DOHH2 (cell line): ENCODE results near the gene EXOSC9.

Experiments used
- CTCF ChIP-seq: fragments of 200-600 bp; sonication (generic); IDR thresholded peaks from one replicate; pipeline ENCODE4 v1.5.1; 2014; ENCODE audit warnings: antibody characterized with exemption, mild to moderate bottlenecking, low read depth, low read length; ENCODE audit not compliant: poor library complexity, severe bottlenecking
- EZH2phosphoT487 ChIP-seq: fragments of 200-600 bp; sonication (generic); IDR thresholded peaks from 2 replicates; pipeline ENCODE4 v1.6.1; 2017; ENCODE audit warnings: borderline replicate concordance, mild to moderate bottlenecking, antibody characterized with exemption, low read length, moderate library complexity, mixed read lengths

DNA sequence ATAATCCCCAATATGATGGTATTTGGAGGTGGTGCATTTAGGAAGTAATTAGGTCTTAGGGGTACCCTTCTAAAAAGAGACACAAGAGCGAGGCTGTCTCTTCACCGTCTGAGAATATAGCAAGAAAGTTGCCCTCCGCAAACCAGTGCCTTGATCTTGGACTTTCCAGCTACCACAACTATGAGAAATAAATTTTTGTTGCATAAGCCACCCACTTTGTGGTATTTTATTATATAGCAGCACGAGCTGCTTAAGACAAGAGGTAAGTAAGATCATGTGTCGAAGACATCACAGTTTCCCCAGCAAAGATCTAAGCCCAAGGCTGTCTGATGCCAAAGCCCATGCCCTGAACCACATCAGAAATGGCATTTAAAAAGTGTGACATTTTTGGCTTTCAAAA, 9.6 kb upstream of the EXOSC9 start:
- TF ChIP-seq CTCF = no peak
- TF ChIP-seq EZH2phosphoT487 = no peak
